HCEC 1CT (cell line): Measurements from ENCODE around the gene UBXN11.

Experiments used
- DNase-seq: peaks from one replicate; pipeline ENCODE4 v3.0.0-alpha.2; 2017

The UBXN11 gene

DNA sequence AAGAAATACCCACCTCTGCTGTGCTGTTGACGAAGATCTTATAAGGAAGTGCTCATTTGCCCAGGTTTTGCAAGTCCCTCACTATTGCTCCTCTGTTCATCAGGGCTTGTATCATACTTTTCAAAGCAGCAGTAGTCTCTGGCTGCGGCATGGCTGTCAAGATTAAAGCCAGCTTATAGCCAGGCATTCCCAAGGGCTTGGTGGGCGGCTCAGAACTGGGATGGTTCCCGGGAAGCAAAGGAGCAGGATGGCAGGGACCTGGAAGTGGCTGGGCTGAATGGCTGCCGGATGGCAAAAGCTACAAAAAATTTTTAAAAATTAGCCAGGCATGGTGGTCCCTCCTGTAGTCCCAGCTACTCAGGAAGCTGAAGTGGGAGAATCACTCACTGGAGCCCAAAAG lies 43.2 kb downstream of the UBXN11 start:
- no peak for DNase-seq

DNA sequence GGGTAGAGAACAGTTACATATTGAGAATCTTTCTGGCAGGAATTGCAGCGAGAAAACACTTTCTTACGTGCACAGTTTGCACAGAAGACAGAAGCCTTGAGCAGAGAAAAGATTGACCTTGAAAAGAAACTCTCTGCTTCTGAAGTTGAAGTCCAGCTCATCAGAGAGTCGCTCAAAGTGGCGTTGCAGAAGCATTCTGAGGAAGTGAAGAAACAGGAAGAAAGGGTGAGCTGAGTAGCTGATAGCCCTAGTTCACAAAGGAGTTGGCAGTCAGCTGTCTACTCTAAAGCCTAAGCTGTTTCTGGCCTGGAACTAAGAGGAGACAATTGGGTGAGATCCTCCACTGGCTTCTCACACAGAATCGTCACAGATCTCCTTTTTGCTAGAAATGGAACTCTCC lies 46.9 kb downstream of the UBXN11 start:
- DNase-seq = no peak

DNA sequence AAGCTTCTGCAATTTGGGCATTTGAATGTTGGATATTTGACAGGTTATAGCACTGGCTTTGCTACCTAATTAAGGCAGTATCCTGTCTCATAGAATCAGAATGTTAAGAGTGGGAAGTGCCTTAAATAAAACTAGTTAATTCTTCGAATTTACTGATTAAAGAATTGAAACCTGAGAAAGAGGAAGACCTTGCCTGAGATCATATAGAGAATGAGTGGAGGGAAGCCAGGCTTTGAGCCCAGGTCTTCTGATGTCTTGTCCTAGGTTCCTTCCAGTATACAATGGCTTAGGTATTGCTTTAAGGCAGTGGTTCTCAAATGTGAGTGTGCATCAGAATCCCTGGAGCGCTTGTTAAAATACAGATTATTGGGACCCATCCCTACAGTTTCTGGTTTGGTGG lies 47.4 kb downstream of the UBXN11 start:
- no peak for DNase-seq

DNA sequence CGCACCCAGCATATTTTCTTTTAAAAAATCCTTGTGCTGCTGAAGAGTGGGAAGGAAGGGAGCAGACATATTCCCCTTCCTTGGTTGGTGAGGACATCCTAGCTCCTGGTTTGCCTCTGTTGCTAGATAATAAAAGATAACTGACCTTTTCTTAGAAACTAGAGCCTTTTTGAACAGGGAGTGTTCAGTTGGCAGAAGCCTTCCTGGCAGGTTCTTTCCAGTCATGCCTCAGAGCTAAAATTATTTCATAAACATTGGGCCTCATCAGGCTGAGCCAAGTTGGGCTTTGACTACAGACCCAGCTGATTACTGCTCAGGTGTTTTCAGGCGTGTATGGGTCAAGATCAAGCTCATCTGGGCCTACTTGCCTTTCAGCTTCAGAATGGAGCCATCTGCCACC lies 49.2 kb downstream of the UBXN11 start:
- no peak for DNase-seq

DNA sequence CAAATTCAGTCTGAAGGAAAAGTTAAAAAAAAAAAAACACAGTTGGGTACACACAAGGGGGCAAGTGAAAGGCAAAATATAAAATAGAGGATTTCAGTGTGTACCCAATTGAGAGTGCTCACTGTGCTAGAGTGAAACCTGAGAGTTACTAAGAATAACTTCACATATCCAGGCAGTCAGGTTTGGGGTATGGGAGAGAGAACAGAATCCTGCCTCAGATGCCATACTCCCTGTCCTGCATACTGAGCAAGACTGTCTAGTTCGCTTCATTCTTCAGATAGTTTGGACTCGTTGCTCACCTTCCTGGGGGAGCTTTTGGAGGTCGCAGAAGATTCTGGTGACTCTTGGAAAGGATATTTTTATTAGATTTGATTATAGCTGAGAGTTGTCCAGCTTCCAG lies 52.0 kb downstream of the UBXN11 start:
- DNase-seq = no peak

DNA sequence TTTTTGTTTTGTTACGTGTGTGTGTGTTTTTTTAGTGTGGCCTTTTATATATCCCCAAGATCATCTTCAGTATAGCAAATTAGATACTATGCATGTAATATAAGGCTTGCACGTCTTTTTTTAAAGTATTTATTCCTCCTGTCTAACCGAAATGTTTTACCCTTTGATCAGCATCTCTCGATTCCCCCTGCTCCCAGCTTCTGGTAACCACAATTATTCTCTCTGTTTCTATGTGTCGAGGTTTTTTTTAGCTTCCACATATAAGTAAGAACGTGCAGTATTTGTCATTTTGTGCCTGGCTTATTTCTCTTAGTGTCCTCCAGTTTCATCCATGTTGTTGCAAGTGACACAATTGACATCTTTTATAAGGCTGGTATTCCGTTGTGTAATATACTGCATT lies 53.7 kb downstream of the UBXN11 start:
- DNase-seq = no peak

DNA sequence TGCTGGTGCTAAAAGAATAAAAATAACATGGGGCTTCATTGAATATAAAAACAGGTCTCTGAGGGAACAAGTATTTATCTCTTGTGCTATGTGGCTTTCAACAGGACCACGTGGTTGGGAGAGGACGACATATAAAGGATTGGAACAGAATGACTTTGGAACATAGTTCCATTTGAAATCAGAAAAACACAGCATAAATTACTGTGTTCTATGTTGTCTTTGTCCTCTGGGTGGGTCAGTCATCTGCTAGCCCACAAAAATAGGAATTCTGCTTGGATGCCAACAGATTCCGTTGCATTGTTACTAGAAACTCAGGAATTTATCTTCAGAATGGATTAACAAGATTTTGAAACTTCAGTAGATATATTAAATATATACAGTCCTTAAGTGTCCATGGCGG lies 66.5 kb downstream of the UBXN11 start:
- DNase-seq = no peak

DNA sequence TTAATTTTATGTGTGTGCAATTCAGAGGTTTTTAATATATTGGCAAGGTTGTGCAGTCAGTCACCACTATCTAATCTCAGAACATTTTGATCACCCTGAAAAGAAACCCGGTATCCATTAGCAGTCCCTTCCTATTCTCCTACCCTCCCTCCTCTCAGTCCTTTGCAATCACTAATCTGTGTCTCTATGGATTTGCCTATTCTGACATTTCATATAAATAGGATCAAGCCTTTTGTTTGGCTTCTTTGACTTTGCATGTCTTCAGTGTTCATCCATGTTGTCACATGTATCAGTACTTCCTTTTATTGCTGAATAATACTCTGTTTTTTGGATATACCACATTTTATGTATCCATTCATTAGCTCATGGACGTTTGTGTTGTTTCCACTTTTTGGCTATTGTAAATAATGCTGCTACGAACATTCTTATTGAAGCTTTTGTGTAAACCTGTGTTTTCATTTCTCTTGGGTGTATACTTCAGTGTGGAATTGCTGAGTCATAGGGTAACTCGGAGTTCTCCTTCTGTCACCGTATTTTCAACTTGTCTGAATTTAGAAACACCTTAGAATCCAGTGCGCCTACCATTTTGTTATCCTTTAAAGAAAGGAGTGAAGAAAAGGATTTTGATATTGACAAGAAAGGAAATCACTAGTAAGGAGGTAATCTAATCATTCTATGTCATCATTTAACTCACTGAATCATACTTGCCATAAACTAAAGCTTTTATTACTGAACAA lies 69.0 kb downstream of the UBXN11 start:
- no peak for DNase-seq

DNA sequence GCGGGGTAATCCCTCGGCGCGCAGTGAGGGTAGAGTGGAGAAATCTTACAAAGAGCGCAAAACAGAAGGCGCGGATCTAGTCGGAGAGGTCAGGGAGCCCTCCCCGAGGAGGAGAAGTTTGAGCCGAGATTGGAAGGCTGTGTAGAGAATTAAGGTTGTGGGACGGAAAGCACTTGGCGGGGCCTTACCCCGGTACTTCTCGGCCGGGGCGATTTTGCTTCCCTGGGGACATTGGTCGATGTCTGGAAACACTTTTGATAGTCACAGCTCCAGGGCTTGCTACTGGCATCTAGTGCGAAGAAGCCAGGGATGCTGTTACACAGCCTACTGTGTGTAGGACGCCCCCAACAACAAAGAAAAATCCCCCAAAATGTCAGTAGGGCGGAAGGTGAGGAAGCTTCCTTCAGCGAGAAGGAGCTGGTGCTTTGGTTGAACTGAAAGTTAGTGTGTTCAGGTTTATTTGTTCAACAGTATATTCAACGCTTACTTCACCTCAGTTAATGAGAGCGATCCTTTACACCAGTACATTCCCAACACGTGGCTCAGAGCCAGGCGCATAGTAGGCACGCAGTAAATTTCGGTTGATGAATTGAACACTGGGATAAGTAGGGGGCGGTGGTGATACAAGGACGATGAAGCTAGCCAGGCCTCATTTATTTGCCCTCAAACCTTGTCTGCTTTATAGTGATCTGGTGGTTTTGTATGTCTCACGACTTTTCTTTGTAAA lies 71.6 kb downstream of the UBXN11 start:
- peak; percentile 11 for DNase-seq

DNA sequence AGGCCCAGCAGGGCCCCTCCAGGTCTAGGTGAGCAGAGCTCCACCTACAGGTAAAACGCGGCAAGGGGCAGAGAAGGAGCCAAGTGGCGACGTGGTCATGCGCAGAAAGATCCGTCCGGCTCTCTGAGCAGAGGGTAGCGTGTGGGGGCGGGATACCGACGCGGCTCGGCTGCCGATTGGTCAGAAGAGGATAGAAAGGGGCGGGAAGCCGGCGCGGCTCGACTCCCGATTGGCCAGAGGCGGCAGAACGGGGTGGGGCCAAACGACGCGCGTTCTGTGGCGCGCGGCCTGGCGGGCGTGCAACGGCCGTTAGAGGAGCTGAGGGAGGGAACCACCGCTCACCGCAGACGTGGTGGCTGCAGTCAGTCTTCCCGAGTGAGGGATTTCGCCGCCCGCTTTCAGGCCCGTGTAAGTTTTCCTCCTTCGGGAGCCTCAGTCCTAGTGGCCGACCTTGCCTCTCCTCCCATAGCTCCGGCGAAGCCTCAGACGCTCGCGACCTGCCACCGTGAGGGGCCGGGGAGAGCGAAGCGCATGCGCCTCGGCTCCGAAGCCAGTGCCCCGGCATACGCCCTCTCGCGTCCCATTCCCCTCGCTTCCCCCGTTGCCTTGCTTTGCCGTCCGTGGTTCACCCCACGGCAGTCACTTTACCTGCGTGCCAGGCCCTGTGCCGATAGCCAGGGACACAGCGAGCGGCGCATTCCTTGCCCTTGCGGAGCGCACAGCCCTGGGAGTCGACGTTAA lies 72.4 kb downstream of the UBXN11 start, which contains the start of gene CEP85:
TSS of gene CEP85 (plus strand) at position 298 of the 741 bp plus-strand sequence. CDS start 5,584 bp downstream, outside the sequence.
- peak; percentile 97 for DNase-seq
